CD4-positive, alpha-beta T cell treated with Interferon gamma for 1 hour (primary cell): ENCODE results near the gene ARL4C.
"Not testable (repeated sequence)": the region's sequence is repeated elsewhere in the genome, so short reads cannot be mapped to it uniquely, and the experiment has no call there.

Experiments
- DNase-seq: peaks from one replicate; pipeline ENCODE4 v3.0.0-alpha.2; 2020

Gene ARL4C

DNA sequence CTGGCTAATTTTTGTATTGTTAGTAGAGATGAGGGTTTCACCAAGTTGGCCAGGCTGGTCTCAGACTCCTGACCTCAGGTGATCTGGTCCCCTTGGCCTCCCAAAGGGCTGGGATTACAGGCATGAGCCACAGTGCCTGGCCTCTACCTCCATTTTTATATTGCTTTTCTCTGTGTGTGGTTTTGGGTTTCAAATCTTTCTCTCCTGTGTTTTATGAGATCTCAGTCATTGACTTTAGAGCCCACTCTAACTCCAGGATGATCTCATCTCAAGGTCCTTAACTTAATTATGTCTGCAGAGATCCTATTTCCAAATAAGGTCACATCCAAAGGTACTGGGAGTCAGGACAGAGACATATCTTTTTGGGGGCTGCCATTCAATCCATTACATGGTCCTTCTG lies 24.7 kb downstream of the ARL4C start:
- DNase-seq: no peak

DNA sequence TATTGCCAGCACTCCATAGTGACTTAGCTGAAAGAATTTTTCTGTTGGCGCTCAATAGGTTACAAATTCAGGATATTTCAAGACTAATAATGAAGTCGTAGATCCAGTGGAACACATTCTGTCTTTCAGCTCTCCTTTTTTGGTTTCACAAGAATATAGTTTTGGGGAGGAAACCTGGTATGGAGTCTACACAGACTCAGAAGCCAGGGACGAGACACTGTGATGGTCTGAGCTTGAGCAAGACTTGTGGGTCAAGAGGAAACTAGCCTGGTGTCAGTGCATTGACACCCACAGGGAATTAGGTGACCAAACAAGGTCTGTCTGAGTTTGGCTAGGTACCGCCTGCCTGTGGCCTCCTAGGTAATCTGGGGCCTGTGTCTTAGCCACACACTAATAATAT lies 26.9 kb downstream of the ARL4C start:
- DNase-seq: no peak

DNA sequence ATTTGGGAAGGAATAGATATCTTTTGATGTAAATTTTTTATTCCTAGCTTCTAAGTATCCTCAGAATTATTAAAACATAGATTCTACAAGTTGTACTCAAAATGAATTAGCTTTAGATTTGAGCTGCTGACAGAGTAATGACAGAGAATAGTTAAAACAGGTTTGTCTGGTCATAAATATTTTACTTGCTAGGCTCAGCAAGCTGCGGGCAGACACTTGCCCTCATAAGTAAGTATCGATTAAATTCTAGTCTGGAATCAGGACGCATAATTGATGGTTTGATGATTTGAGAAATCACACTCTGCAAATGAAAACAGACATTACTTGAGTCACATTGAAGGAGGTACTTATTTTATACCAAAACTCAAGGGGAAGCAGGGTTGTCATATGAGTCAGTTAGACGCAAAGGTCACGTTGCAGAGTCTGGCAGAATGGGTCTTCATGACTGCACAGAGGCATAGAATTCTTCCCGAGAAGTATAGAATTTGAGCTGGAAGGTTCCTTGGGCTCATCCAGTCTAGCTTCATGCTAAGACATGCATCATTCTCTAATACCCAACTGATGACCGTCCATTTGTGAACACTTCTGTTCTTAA lies 27.5 kb downstream of the ARL4C start:
- DNase-seq: no peak

DNA sequence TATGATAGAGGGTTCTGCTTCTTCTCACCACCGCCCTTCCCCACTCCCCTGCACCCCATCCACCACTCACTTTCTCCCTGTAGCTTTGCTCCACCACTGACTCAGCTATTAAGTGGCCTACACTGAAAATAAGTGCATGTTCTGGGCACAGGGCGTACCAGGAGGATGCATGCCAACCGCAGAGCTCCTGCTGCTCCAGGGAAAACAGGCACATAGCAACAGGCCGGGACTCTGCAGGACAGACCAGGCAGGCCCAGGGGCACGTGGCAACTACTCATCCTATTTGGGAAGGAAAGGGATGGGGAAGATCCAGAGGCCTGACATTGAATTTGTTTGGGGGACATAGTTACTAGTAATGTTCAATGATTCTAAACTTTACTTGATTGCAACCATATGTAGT lies 28.4 kb downstream of the ARL4C start:
- DNase-seq: no peak

DNA sequence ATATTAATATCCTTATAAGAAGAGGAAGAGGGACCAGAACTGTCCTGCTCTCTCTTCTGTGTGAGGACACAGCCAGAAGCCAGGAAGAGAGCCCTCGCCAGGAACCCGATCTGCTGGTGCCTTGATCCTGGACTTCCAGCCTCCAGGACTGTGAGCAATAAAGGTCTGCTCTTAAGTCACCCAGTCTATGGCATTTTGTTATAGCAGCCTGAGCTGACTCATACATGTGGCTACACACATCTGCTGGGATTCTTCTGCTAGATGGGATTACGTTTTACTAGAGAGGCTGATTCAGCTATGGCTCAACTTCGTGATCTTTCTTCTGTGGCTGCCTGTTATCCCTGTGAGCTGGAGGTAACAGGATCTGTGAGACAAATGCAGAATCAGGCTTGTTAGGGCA lies 29.6 kb downstream of the ARL4C start:
- DNase-seq: no peak

DNA sequence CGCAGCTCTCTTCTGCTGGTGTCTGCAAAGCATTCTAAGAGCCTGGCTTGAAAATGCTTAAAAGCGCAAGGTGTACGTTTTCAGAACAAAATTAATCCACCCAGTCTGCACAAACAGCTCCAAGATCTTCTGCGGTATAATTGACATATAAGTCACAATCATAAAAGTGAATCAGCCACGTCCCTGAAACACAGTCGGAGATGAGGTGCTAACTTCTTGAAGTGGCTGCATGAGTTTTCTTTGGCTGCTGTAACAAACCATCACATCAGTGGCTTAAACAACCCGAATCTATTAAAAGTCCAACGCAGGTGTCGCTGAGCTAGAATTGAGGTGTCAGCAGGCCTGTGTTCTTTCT lies 32.6 kb downstream of the ARL4C start:
- DNase-seq: no peak

DNA sequence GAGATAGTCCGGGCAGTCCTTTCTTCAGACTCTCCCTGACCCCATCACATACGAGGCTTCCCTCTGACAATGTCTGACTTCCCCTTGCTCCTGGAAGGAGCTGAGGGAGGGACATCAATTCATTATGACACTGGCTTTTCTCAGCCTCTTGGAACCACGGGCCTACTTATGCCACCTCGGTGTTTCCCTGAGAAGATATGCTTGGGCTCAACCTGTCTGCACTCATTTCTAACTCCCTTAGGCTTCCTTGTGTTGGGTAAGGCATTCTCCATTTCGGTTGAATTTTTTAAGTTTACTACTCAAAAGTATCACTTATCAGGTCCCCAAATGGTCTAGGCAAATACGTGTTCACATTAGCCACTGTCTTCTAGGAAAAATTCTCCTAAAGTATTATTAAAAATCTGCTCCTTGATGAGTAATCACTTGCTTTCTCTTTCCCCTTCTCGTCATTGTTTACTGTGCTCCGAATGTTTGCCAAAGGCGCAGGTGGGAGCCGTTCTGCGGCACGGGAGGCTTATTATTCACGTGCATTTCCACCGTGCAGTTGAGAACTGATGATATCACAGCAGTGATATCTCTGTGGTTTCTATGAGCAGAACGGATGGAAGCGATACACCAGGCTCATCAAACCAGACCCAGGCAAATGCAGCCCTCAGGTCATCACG lies 33.1 kb downstream of the ARL4C start:
- DNase-seq: peak; percentile 74

DNA sequence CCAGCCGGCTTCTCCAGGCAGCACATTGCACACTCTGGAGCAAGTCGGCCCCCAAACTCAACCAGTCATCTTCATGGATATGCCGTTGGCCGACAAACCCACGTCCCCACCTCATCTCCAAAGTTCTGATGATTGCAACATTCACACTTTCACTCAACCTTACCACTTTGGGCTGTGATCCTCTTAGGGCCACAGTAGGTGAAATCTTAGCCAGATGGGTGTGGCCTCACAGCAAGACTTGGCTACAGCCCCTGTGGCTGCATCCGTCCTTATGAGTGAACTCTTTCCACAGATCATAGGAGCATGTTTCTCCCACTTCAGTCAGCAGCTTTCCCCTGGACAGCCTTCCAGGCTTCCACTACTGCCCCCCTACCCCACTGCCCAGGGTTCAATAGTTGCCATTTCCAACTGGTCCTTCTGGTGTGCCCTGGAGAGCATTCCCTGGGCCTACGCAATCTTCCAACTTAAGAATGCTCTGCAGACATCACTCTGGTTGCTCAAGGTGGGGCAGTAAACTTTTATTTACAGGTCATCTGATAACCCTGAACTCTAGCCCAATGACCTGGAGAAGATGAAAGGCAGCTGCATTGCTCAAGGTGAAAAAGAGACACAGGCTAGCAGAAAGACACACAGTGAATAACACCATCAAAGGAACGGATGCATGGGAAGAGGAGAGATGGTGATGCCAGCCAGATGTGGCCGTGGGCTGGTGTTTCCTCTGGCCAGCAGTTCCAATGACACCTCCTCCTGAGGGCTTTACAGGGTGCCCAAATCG lies 34.5 kb downstream of the ARL4C start:
- DNase-seq: no peak

DNA sequence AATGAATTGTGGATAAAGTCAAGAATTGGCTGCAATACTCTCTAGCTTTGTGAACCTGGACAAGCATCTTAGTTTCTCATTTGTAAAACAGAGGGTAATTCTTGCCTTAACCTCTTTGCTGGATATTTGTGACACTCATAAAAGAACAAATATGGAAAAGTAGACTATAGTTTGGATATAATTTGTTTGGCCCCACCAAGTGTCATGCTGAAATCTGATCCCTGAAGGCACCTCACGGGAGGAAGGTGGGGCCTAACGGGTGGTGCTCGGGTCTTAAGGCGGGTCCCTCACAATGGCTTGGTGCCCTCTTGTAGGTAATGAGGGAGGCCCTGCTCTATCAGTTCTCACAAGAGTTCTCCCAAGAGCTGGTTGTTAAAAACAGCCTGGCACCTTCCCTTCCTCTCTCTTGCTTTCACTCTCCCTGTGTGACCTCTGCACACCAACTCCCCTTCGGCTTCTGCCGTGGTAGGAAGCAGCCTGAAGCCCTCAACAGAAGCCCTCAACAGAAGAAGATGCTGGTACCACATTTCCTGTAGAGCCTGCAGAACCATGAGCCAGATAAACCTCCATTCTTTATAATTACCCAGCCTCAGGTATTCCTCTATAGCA lies 37.4 kb downstream of the ARL4C start:
- no peak for DNase-seq

DNA sequence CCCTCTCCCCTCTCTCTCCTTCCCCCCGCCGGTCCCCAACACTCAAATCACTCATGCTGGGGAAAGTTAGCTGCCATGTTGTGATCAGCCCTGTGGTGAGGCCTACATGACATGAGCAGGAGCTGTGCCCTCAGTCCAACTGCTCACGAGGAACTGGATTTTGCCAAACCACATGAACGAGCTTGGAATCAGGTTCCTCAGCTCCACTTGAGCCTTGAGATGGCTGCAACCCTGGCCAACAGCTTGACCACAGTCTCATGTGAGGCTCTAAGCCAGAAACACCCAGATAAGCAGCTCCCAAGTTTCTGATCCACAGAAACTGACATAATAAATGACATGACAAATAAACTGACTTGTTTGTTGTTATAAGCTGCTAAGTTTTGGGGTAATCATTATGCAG lies 38.4 kb downstream of the ARL4C start:
- DNase-seq: no peak

DNA sequence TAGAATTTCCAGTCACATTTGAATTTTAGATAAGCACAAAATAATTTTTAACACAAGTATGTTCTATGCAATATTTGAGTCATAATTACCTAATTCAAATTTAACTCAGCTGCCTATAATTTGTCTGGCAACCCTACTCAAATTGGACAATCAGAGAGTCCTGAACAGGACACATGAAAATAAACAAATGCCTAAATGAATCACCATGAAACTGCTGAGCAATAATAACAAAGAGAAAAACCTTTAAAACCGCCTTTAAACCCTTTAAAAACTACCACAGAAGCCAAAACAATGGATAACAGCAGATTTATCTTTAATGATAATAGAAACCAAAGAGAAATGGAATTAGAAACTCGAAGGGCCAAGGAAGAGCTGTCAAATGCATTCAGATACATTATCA lies 39.5 kb downstream of the ARL4C start:
- no peak for DNase-seq

DNA sequence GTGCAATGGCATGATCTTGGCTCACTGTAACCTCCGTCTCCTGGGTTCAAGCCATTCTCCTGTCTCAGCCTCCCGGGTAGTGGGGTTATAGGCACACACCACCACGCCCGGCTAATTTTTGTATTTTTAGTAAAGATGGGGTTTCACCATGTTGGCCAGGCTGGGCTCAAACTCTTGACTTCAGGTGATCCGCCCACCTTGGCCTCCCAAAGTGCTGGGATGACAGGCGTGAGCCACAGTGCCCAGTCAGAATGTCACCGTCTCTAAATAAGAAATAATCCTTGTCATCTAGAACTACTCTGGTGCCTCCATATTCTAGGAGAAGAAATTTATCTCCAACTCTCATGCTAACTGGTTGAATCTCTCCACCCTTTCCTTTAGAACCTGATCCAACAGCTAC lies 41.6 kb downstream of the ARL4C start:
- not testable (repeated sequence) for DNase-seq

DNA sequence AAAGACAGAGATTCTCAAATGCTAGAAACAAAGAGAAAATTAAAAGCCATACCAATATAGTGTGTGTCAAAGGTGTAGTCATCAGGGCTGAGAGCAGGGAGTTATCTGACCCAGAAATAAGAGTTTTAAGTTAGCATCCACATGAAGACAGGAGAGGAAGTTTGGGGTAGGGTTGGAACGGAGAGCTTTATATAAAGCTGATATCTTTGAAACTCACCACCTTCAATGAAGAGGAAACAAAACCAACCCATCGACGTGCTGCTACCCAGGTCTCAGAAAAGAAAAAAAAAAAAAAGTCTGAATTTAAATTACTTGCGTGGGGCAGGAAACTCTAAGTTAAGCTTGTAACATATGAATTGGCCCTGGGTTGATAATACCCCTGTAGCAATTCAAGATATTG lies 42.4 kb downstream of the ARL4C start:
- no peak for DNase-seq

DNA sequence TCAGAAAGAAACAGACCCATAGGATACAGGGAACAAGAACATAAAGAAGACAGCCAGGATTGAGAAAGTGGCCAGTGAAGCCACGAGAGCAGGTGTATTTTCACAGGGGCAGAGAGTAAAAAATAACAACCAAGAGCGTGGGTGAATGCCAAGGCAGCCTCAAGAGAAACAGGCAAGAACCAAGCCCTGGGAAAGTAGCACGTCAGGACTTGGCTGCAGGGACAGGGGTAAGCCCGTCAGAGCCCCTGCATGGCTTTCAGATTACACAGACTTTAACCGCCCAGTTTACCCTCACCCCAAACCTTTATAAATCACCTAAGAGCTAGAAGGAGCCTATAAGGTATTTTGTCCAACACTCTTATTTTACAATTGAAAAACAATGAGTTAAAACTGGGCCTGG lies 43.7 kb downstream of the ARL4C start:
- no peak for DNase-seq

DNA sequence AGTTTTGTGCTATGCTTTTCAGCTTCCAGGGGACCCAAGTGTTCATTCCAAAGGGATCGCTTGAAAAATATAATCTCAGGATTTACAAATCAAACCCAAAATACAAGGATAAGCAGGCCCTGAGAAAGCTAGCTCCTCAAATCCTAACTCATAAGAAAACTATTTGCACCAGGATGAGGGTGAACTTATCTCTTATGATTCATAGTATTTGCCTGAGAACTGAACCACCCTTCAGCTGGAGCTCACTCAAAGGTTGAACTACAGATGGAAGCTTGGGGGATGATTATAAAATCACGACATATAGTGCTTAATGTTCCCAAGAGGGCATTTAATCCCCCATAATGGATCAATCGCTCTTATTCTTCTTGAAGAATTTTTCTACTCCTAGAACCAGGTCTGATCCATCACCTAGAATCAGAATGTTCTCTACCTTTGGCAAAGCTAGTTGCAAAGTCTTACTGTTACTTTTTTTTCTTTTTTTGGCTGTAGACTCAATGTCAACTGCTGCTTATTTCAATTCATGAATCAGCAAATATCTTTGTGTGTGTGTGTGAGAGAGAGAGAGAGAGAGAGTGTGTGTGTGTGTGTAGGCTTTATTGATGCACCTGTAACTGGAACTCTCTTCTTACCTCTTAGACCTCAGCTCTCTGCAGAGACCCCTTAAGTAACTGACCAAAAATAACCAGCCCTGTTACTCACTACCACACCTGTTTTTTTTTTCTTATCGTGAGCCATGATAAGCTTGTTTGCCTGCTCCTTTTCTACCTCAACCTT lies 44.8 kb downstream of the ARL4C start:
- no peak for DNase-seq

DNA sequence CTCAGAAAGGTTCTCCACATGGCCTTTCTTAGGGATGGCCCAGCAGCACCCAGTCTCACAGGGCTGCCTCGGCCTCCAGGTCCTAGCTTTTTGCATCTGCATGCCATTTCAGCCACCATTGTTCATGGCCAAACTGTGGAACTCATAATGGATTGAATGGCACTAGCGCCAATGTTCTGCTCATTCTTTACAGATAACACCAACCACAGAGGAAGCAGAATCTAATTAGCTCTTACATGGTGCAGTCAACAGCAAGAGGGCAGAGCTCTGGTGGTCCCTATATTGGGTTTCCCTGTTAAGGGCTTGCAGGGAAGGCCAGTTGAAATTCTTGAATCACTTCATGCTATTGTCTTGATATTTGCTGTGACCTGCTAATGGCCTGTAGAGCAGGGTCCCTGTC lies 45.6 kb downstream of the ARL4C start:
- DNase-seq: no peak

DNA sequence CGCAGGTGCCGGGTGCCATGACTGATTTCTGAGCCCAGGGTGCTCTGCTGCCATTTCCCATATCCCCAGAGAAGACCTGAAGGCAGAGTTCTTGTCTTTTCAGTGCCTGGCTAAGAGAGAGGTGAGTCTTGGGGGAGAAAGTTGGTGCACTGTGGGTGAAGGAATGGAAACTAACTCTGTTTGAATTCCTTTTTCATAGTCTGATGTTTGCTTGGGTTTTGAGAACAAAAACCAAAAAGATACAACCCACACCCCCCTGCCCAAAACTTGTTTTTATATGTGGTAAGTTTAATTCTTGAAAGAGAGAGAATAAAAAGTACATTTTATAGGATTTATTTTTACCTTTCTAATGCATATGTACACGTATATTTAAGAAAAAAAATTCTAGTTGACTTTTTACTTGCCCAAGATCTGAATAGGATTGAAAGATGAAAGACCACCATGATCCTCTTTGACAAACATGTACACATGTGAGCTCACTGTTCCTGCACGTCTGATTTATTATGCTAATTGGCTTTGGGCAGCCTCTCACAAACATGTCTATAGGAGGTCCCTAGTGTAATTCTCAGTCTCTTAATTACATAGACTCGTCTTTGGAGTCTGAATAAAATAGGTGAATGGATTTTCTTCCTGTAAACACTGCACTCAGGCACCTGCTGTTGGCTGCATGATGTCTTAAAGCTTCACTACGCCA lies 46.3 kb downstream of the ARL4C start:
- no peak for DNase-seq

DNA sequence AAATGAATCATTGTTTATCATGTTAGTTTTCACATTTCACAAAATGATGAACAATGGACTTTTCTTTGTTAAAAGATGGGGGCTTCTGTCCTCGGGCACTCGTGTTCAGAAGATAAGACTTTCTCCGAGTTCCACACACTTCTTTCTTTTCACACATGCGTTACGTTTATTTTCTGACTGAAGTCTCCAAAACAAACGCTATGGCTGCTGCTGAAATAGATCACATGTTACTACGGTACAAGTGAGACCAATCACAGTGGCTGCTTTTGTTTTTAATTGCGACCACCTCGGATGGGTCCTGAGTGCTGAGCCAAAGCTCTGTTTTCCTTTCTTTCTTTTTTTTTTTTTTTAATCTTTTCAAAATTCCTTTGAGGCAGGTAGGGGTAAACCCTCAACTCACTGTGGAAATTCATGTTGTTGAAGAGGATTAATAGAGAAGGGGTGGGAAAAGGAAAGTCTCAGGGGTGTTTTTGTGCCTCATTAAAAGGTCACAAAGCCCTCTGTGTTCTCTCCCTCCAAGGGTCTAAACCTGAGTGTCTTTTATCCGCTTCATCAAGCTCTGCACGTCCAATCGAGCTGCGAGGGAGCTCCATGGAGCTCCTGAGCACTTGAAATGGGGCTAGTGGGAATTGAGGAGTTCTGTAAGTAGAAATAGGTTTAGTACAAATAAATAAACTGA lies 48.2 kb downstream of the ARL4C start:
- no peak for DNase-seq

DNA sequence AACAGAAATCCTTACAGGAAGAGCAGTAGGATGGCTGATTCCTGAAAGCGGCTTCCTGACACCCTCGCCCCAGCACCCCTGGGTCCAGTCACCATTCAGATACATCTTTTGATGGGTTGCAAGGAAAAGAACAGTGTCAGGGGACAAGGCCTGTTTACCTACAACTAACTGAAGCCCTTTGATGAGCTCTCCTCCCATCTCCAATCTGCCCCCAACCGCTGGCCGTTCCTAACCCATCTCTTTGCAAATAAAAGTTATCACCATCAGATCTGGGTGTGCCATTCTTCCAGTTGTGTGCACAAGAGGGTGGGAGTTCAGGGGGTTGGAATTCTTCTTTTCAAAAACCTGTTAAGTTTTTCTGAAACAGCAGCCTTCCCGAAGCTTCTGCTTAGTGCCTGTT lies 48.9 kb downstream of the ARL4C start:
- DNase-seq: no peak

DNA sequence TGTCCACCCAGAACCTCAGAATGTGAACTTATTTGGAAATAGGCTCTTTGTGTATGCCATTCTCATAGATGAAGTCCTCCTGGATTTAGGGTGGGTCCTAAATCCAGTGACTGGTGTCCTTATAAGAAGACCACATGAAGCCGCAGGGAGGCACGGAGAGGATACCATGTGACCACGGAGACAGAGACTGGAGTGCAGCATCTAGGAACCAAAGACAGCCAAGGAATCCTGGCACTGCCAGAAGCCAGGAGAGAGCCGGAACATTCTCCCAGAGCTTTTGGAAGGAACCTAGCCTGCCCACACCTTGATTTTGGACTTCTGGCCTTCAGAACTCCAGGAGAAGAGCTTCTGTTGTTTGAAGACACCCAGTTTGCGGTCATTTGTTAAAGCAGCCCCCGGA lies 49.7 kb downstream of the ARL4C start:
- DNase-seq: no peak

DNA sequence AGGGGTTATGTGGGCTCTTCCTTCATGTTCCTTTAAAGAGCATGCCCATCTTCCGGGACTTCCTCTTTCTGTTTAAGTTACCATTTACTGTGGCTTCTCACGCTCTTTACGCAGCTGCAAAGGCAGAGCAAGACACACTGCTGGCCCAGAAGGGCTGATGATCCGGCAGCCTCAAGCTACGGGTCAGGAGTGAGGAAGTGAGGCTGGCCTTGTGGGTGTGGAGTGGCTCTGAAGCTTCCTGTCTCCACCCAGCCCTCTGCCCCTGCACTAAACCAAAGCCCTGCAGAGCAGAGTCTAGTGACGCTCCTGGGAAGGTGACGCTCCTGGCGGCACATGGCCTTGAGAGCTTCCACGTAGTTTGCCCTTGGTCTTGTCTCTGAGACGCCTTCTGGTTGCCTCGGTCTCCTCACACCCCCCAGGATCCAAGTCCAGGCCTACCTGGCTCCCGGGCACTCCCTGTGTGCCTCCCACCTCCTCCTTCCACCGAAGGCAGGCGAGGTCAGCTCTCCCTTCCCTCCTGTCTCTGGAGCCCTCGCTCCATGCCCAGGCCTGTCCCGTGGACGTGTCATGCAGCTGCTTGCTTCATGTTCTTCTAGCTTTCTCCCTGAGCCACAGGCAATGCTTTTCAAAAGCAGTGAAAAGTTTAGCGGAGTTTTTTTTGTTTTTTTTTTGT lies 50.3 kb downstream of the ARL4C start:
- DNase-seq: peak; percentile 94

DNA sequence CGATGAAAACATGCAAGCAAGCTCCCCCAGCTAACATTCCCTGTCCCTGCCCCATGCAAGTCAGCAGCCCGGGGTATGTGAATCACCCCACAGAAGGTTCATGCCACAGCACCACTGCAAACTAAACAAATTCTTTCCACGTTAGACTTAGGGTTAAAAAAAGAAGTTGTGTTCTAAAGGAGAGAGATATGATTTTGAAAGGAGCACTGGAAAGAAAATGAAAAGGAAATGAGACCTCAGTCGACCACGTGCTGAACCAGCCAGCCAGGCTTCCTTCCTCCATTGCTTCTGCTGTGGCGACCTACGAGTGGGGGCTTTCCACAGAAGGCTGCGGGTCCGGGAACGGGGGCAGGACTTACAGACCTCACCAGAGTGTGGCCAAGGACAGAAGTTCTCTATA lies 52.0 kb downstream of the ARL4C start:
- DNase-seq: peak; percentile 81
